Measurements from ENCODE around the gene NGDN.
A peak's percentile ranks its signal among the peaks of the same experiment; 100 is the strongest.

NGDN gene

DNA sequence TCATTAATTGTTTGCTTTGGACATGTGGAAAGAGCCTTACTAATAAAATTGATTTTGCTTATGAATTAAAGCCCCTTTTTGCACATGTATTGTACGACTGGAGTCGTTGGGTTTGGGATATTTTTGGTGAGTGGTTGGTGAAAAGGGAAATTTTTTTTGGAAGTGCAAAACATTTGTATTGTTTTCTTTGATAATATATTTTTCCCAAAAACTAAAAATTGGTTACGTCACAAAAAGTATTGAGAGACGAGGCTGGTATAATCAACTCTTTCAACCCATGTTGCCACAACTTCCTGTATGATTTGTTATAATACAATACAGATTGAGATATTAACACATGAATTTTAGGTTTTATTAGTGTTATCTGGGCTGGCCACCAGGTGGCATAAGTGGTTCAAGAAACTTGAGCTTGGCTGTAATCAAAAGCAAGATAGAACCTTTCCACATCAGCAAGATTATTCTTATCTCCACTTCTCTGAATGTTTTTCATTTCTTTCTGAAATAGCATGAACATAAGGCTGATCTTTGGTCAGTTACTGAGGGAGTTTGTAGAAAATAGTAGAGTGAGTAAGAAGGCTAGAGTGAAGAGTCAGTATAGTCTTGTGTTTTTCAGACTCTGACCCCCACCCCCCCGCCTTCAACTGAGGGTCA is 8.7 kb downstream of the NGDN start:
- DNase-seq, result peak in 4 of 5 donors; percentile 53 to 67 (median 56)

- no peak for DNase-seq
These were observed 12.0 kb downstream of the NGDN start for GRCh38 chr14:23481362-23481970.

- DNase-seq, result no peak
These were observed 12.7 kb downstream of the NGDN start for GRCh38 chr14:23481979-23482822.

DNA sequence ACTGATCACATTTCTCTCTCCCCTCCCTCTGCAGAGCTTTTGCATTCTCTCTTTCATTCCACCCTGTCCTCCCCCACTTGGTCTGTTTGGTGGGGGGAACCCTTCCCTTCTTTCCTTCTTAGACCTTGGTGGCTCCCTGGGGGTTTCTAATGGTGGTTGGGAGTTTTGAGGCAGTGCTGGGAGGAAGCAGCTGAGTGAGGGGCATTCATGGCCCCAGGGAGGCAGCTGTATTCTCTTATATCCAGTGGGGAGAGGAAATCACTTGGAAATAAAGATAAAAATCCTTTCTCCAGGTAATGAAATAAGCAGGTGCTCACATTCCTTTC is 13.3 kb downstream of the NGDN start:
- no peak for DNase-seq

GRCh38 chr14:23483236-23483854 is 13.8 kb downstream of the NGDN start:
- no peak for DNase-seq

GRCh38 chr14:23485326-23485725 is 15.8 kb downstream of the NGDN start:
- DNase-seq, result no peak

DNA sequence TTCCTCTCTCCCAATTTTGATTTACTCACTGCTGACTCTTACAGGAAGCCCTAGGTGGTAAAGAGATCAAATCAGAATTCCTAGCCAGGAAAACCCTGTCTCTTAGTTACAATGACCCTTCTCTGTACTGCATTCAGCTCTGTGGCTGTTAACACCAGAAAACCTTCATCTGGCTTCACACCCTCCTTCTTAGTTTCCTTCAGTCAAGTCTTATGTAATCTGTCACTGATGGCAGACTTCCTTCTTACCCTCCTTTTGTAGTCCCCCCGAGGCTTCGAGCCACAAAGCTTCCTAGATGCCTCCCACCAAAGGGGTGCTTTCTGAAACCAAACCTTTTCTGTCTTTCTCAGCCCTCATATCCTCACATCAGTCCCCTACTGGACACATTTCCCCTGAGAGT is 16.5 kb downstream of the NGDN start:
- DNase-seq, result no peak

DNA sequence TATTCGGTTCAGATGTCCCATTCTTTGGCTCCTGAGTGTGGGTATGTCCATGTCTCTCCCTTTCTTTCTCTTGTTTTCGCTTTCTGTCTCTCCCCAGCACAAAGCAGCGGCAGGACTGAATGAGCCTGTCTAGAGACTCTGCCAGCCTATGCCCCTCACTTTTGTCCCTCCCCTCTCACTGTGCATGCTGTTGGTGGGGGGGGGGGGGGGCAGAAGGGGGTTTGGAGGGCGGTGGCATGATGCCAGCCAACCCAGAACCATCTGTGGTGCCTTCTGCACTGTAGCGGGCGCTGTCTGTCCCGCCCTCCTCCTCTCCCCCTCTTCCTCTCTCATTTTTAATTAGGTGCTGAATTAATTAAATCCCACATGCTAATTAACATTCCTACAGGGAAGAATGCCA is 17.7 kb downstream of the NGDN start:
- no peak for DNase-seq

DNA sequence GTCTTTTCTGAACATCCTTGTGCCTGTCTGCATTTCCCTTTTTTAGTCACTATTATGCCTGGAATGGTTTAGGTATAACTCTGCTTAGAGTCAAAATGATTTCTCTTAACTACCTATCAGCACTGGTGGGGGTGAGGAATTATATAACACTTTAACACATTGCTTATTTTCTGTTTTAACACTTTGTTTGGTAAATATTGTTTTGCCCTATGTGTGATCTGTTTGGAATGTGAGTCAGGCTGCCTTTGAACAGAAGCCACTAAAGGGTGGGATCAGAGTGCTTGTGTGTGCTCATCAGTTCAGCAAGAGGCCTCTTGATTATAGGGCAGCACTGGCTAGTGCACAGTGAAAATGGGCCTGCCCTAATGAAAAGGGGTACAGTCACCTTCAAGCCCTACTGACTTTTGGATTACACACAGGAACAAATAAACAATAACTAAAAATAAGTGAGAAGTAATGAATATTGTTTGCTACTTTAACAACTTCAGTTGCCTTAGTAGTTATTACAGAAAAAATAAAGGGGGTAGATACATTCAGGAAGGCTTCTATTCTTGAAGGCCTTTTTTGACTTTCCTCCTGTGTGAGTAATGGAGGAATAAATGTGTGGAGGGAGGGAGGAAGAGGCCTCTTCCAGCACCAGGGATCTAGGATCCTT is 23.2 kb downstream of the NGDN start:
- no peak for DNase-seq

- no peak for DNase-seq
These were observed 24.7 kb downstream of the NGDN start for GRCh38 chr14:23494223-23494622.

- no peak for DNase-seq
These were observed 42.7 kb downstream of the NGDN start for GRCh38 chr14:23512156-23512555.

DNA sequence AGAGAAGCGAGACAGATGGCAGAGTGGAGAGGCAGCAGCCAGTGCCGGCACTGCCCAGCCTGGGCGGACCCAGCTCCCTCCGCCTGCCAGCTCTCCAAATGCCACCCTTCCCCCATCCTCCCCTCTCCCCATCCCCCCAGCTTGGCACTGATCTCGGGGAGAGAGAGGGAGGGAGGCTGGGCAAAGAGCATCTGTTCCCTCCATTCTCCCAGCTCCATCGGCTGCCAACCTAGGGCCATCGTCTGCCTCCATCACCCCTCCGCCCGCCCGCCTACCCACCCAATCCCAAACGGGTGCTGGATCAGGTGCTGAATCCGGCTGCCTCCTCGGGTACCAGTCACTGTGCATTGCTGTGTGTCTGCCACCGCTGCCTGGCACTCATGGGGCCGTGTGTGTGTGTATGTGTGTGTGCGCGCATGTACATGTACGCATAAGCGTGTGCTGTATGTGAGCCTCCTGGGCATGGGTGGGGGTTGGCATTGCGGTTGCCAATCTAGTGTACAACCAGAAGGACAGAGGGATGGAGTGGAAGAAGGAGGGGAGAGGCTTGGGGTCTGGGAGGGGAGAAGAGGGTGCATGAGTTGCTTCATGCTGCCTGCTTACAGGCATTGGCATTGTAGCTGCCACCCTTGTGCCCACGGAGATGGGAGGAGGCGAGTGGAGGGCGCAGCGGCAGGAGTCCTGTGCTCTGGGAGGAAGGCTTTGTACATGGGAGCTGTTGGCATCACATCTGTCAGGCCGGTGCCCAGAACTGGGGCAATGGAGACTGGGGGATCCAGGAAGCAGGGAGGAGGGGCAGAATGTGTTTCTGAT is 43.7 kb downstream of the NGDN start:
- DNase-seq, result no peak

DNA sequence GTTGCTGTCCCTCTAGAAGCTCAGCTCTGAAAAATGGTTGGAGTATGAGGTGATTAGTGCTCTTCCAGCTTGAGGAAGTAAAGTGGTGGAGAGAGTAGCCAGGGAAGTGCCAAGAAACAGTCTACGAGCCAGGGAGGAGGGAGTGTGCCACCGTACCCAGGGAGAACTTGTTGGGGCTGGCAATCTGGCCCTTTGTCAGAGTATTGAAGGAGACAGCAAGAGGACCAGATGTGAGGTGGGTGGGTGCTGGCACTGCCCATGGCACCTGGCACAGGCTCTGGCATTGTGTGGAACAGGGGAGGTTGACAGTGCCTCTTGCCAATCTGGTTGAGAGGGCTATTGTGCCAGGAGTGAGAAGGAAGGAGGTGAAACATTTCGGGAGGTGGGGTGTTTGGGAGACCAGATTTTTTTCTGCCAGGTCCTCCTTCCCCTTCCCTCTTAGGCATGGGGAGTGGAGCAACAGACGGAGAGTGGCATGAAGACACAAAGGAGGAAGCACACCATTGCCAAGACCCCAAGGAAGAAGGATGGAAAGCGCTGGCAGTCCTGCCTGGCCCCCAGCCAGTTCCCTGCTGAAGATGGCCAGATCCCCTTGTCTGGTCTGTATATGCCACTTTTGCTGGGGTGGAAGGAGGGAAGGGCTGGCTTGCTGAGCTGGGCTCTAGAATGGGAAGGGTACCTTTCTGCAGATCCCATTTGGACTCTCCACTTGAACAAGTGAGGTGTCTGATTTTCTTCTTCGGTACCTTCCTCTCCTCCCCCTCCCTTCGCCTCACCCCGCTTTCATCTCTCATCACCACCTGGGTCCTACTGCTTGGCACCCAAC is 44.5 kb downstream of the NGDN start:
- no peak for DNase-seq

GRCh38 chr14:23514644-23514957 is 45.1 kb downstream of the NGDN start:
- DNase-seq, result no peak

GRCh38 chr14:23517650-23518326 is 48.3 kb downstream of the NGDN start:
- no peak for DNase-seq

- no peak for DNase-seq
These were observed 49.2 kb downstream of the NGDN start for GRCh38 chr14:23518709-23519108.

DNA sequence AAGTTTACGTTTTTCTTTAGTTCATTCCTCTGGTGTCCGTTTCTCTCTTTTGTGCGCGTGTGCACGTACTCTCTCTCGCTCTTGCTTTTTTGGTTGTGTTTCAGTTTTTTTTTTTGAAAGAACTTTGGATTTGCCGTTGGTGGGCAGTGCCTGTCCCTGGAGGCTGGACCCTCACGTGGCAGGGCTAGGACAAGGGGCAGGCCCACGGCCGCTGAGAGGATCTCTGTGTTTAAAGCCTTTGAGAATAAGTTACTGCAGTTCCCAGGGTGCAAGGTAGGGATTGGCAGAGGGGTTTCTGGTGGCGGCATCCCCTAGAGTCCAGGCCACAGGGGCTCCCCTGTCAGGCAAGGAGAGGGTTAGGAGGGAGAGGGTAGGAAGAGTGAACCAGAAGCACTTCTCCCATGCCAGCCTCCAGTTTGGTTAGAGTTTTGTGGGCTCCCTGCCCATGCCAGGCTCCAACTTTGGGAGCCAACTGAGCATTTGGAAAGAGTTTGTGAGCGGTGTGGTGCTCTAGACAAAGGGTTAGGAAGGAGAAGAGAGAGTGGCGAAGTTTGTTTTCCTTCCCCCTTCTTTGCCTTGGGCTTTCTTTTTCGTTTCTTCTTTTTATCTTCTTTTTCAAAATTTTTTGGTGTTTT is 51.5 kb downstream of the NGDN start:
- DNase-seq, result no peak

- no peak for DNase-seq
These were observed 52.5 kb downstream of the NGDN start for GRCh38 chr14:23521785-23522640.

DNA sequence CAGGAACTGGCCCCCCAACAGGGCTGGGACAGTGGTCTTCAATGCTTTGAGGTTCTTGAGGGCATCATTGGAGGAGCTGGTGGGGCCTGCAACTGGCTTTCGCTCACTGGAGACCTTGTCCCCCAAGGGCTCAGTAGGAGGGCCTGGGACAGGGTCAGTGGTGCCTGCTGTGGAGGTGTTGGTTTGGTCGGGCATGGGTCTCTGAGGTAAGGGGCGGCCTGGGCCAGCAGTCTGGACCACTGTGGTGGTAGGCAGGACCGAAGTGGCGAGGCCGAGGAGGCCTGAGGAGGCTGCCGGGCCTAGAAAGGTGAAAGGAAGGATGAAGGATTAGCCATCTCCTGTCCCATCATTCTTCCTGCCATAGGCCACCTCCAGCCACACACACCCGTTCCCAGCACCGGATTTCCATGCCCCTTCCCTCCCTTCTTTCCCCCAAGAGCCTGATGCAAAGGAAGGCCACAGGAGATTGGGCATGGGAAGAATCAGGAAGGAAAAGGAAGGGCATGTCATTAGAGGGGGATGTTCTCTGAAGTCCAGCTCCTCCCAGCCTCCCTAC is 53.2 kb downstream of the NGDN start:
- DNase-seq, result no peak
